RWPE2 (cell line): Measurements from ENCODE around the gene PYHIN1.
A peak's percentile ranks its signal among the peaks of the same experiment; 100 is the strongest.
"Not testable (repeated sequence)": the region's sequence is repeated elsewhere in the genome, so short reads cannot be mapped to it uniquely, and the experiment has no call there.

Experiments used
- ATAC-seq: fragments of 200-7000 bp; cut with Tn5 transposase; 3 replicates; pipeline ENCODE4 v1.9.1; 2021; ENCODE audit warnings: low read depth
- DNase-seq: peaks from one replicate; pipeline ENCODE4 v3.0.0-alpha.2; 2020; ENCODE audit warnings: low spot score
- H3K27ac ChIP-seq: fragments of 450-650 bp; 2 replicates; pipeline ENCODE4 v1.5.1; 2017; ENCODE audit warnings: mild to moderate bottlenecking; ENCODE audit not compliant: poor library complexity, severe bottlenecking
- H3K27me3 ChIP-seq: fragments of 250-450 bp; sonication (Bioruptor Pico); 2 replicates; pipeline ENCODE4 v1.5.1; 2021; ENCODE audit warnings: mild to moderate bottlenecking, moderate library complexity; ENCODE audit not compliant: insufficient read depth, poor library complexity, severe bottlenecking
- H3K36me3 ChIP-seq: fragments of 250-450 bp; sonication (Bioruptor Pico); 2 replicates; pipeline ENCODE4 v1.5.1; 2020; ENCODE audit warnings: low read depth, mild to moderate bottlenecking, moderate library complexity
- H3K4me1 ChIP-seq: fragments of 250-450 bp; sonication (Bioruptor Pico); 2 replicates; pipeline ENCODE4 v1.5.1; 2021; ENCODE audit warnings: mild to moderate bottlenecking, moderate library complexity; ENCODE audit not compliant: insufficient read depth, poor library complexity, severe bottlenecking
- H3K4me3 ChIP-seq: fragments of 250-450 bp; sonication (Bioruptor Pico); 2 replicates; pipeline ENCODE4 v1.5.1; 2021; ENCODE audit warnings: mild to moderate bottlenecking, moderate library complexity; ENCODE audit not compliant: severe bottlenecking
- H3K9me3 ChIP-seq: fragments of 250-450 bp; sonication (Bioruptor Pico); 2 replicates; pipeline ENCODE4 v1.5.1; 2021; ENCODE audit warnings: mild to moderate bottlenecking, moderate library complexity; ENCODE audit not compliant: severe bottlenecking
- TF ChIP-seq, protein P1 (sequence below): fragments of 450-650 bp; IDR thresholded peaks from one replicate; pipeline ENCODE4 v1.5.1; 2017; ENCODE audit warnings: mild to moderate bottlenecking, moderate library complexity; ENCODE audit not compliant: poor library complexity, severe bottlenecking

Gene PYHIN1

DNA sequence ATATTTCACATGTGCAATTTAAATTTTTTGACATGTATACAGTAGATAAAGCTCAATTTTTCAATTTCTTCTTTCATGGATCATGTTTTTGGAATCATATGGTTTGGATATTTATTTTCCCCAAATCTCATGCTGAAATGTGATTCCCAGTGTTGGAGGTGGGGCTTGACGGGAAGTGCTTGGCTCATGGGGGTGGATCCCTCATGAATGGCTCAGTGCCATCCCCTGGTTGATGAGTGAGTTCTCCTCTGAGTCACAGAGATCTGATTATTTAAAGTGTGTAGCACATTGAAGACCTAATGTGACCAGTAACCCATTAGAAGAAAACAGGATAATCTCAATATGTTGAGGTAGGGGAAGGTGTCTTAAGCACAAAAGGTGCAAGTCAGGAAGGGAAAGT lies 69.3 kb downstream of the PYHIN1 start:
- Histone ChIP-seq H3K4me1 (peaks cover 23% of the 10 kb centered on the region), H3K36me3 (no peaks in the 10 kb centered on the region), H3K9me3 (no peaks in the 10 kb centered on the region), H3K27me3 (no peaks in the 10 kb centered on the region), H3K27ac (peak overlapping the region; percentile 84), H3K4me3 (no peak overlapping the region)
- DNase-seq: peak; percentile 74
- TF ChIP-seq, protein P1, sequence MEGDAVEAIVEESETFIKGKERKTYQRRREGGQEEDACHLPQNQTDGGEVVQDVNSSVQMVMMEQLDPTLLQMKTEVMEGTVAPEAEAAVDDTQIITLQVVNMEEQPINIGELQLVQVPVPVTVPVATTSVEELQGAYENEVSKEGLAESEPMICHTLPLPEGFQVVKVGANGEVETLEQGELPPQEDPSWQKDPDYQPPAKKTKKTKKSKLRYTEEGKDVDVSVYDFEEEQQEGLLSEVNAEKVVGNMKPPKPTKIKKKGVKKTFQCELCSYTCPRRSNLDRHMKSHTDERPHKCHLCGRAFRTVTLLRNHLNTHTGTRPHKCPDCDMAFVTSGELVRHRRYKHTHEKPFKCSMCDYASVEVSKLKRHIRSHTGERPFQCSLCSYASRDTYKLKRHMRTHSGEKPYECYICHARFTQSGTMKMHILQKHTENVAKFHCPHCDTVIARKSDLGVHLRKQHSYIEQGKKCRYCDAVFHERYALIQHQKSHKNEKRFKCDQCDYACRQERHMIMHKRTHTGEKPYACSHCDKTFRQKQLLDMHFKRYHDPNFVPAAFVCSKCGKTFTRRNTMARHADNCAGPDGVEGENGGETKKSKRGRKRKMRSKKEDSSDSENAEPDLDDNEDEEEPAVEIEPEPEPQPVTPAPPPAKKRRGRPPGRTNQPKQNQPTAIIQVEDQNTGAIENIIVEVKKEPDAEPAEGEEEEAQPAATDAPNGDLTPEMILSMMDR: no peak
- peak; percentile 88 for ATAC-seq

- H3K4me3 ChIP-seq: no peak overlapping the region
- H3K4me1 ChIP-seq: peaks cover 16% of the 10 kb centered on the region
- ATAC-seq (no peak), DNase-seq (no peak)
- no peak overlapping the region for H3K27ac ChIP-seq
- TF ChIP-seq, protein P1: no peak
- H3K9me3 ChIP-seq: no peaks in the 10 kb centered on the region
- no peaks in the 10 kb centered on the region for H3K27me3 ChIP-seq
- no peaks in the 10 kb centered on the region for H3K36me3 ChIP-seq
Observed at GRCh38 chr1:159005161-159005560, 73.8 kb downstream of the PYHIN1 start.

DNA sequence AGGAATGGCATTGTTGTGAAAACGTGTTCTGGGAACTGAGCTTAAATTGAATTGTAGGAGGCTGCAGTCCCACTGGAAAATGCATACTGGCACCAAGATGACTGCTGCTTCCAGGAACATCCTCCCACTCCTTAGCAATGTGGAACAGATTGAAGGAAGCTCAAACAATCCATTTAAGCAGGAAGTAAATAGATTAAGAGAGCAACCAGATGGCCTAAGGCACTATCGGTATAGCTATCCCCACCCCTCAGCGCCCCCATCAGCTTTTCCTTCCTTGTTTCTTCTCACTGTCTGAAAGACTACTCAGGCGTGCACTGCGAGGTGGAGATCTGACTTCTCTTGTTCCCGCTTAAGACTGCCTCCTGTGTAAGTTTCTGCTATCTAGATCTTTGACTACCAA lies 74.3 kb downstream of the PYHIN1 start:
- Histone ChIP-seq H3K36me3 (no peaks in the 10 kb centered on the region), H3K4me3 (no peak overlapping the region), H3K27me3 (no peaks in the 10 kb centered on the region), H3K4me1 (peaks cover 11% of the 10 kb centered on the region), H3K9me3 (no peaks in the 10 kb centered on the region), H3K27ac (no peak overlapping the region)
- TF ChIP-seq, protein P1: no peak
- DNase-seq: no peak
- no peak for ATAC-seq

- H3K27ac ChIP-seq, H3K36me3 ChIP-seq, ATAC-seq, DNase-seq, H3K9me3 ChIP-seq, H3K27me3 ChIP-seq, H3K4me3 ChIP-seq, H3K4me1 ChIP-seq: not testable (repeated sequence)
Observed at GRCh38 chr1:159006210-159006807, 75.0 kb downstream of the PYHIN1 start.

GRCh38 chr1:159007726-159008125 lies 76.4 kb downstream of the PYHIN1 start:
- DNase-seq: no peak
- Histone ChIP-seq H3K27me3 (no peaks in the 10 kb centered on the region), H3K4me3 (no peak overlapping the region), H3K27ac (no peak overlapping the region), H3K9me3 (no peaks in the 10 kb centered on the region), H3K4me1 (peaks cover 17% of the 10 kb centered on the region), H3K36me3 (no peaks in the 10 kb centered on the region; the same call in 1 of the 2 replicates)
- no peak for ATAC-seq
- TF ChIP-seq, protein P1: no peak
